Transverse colon (tissue), 4 donors: ENCODE measurements around the gene PRKCH.

Experiments
- POLR2AphosphoS5 ChIP-seq, 3 donors: sonication (generic); formaldehyde crosslinking; IDR thresholded peaks; one replicate each; pipeline ENCODE4 v1.6.1; 2016; ENCODE audit warnings: antibody characterized with exemption in 3 of 3
- TF ChIP-seq, protein P1 (sequence below), 5 experiments: fragments of 200-600 bp in 3 of 5; fragments of 450-650 bp in 2 of 5; sonication (generic) in 3 of 5; IDR thresholded peaks; 1 replicate in 2 of 5; 2 replicates in 3 of 5; pipeline ENCODE4 v1.5.1; 2016 to 2017; ENCODE audit warnings: antibody characterized with exemption in 5 of 5, inconsistent platforms in 3 of 5, mild to moderate bottlenecking in 2 of 5, moderate library complexity in 1 of 5

DNA sequence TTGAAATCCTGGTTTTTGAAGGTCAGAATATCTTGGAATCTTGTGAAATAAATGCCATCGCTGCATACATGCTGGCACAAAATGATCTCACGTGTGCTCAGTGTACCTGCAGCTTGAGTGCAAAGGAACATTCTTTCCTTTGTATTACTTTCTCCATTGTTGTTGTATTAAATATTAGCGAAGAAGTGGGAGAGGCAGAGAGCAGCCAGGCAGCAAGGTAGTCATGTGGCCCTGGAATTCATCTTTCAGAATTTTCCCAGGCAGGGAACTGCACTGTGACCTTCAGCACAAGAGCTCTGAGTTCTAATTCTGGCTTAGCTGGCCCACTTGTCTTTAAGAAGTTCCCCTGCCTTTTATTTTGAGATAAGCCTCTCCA, 145.5 kb downstream of the PRKCH start:
- TF ChIP-seq, protein P1, sequence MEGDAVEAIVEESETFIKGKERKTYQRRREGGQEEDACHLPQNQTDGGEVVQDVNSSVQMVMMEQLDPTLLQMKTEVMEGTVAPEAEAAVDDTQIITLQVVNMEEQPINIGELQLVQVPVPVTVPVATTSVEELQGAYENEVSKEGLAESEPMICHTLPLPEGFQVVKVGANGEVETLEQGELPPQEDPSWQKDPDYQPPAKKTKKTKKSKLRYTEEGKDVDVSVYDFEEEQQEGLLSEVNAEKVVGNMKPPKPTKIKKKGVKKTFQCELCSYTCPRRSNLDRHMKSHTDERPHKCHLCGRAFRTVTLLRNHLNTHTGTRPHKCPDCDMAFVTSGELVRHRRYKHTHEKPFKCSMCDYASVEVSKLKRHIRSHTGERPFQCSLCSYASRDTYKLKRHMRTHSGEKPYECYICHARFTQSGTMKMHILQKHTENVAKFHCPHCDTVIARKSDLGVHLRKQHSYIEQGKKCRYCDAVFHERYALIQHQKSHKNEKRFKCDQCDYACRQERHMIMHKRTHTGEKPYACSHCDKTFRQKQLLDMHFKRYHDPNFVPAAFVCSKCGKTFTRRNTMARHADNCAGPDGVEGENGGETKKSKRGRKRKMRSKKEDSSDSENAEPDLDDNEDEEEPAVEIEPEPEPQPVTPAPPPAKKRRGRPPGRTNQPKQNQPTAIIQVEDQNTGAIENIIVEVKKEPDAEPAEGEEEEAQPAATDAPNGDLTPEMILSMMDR (IDR thresholded peaks at IDR 0.05): no peak
- TF ChIP-seq POLR2AphosphoS5 (IDR thresholded peaks at IDR 0.05): no peak
